Gastrocnemius medialis (tissue), 4 donors: ENCODE measurements around the gene BNIP2.

ENCODE experiments used
- POLR2A ChIP-seq, 2 donors: fragments of 450-650 bp; IDR thresholded peaks; one replicate each; pipeline ENCODE4 v1.6.1; 2017; ENCODE audit warnings: antibody characterized with exemption in 2 of 2, mild to moderate bottlenecking in 2 of 2, moderate library complexity in 2 of 2
- TF ChIP-seq, protein P1 (sequence below), 5 experiments: fragments of 450-650 bp in 3 of 5; fragments of 200-600 bp in 2 of 5; sonication (generic) in 2 of 5; IDR thresholded peaks in 4 of 5; conservative IDR thresholded peaks in 1 of 5; 1 replicate in 4 of 5; 2 replicates in 1 of 5; pipeline ENCODE4 v1.5.1; 2016 to 2019; ENCODE audit warnings: antibody characterized with exemption in 5 of 5, mild to moderate bottlenecking in 3 of 5, moderate library complexity in 3 of 5

DNA sequence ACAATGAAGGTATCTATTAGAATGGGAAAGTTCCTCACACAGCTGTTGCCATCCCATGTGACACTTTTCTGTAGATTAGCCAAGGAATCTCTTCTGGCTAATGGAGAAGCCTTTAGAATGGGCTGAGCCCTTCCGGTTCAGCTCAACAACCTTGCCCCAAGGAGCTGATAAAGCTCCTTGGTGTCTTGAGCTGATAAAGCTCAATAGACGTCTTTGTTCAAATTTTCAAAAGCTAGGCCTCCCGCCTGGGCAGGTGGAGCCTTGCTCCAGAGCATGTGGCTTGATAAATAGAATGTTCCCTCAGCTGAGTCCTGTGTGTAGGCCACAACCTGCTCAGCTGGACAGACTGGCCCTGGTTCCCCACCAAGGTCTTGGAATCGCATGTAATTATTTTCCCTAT lies 7.2 kb upstream of the BNIP2 start:
- TF ChIP-seq, protein P1, sequence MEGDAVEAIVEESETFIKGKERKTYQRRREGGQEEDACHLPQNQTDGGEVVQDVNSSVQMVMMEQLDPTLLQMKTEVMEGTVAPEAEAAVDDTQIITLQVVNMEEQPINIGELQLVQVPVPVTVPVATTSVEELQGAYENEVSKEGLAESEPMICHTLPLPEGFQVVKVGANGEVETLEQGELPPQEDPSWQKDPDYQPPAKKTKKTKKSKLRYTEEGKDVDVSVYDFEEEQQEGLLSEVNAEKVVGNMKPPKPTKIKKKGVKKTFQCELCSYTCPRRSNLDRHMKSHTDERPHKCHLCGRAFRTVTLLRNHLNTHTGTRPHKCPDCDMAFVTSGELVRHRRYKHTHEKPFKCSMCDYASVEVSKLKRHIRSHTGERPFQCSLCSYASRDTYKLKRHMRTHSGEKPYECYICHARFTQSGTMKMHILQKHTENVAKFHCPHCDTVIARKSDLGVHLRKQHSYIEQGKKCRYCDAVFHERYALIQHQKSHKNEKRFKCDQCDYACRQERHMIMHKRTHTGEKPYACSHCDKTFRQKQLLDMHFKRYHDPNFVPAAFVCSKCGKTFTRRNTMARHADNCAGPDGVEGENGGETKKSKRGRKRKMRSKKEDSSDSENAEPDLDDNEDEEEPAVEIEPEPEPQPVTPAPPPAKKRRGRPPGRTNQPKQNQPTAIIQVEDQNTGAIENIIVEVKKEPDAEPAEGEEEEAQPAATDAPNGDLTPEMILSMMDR (IDR thresholded peaks at IDR 0.05 in 4 of 5, conservative IDR thresholded peaks at IDR 0.05 in 1 of 5), result no peak
- TF ChIP-seq POLR2A (IDR thresholded peaks at IDR 0.05), result no peak
